BE2C (cell line): ENCODE results near the gene OSCP1.
"Not testable (repeated sequence)": the region's sequence is repeated elsewhere in the genome, so short reads cannot be mapped to it uniquely, and the experiment has no call there.

Experiments used
- DNase-seq: peaks from one replicate; pipeline ENCODE4 v3.0.0-alpha.2; 2020
- H3K27me3 ChIP-seq: fragments of 250-450 bp; sonication (Bioruptor Pico); 2 replicates; pipeline ENCODE4 v1.5.1; 2020; ENCODE audit warnings: mild to moderate bottlenecking
- H3K36me3 ChIP-seq: fragments of 250-450 bp; sonication (Bioruptor Pico); 2 replicates; pipeline ENCODE4 v1.5.1; 2020; ENCODE audit warnings: mild to moderate bottlenecking
- H3K4me1 ChIP-seq: fragments of 250-450 bp; sonication (Bioruptor Pico); 2 replicates; pipeline ENCODE4 v1.5.1; 2020
- H3K4me3 ChIP-seq: 2 replicates; pipeline ENCODE4 v1.5.1; 2011; ENCODE audit warnings: low read depth, low read length
- H3K9me3 ChIP-seq: fragments of 250-450 bp; sonication (Bioruptor Pico); 2 replicates; pipeline ENCODE4 v1.5.1; 2020
- TF ChIP-seq, protein P1 (sequence below): IDR thresholded peaks from 2 replicates; pipeline ENCODE4 v1.5.1; 2012; ENCODE audit warnings: mild to moderate bottlenecking, low read depth, low read length

Gene OSCP1

DNA sequence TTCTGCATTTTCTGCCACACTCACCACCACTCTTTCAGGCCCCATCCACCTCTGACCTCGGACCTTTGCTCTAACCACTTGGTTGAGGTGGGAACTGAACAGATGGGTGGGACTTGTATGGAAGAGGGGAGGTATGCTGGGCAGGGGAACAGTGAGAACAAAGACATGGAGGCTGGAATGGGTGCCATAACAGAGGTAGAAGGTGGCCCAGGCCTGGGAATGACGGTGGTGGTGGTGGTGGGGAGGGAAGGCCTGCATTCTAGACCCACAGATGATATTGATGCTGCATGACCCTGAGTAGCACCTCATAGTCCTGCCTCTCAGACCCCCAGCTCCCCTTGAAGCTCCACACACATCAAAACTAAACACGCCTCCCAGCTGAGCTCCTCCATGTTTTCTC lies 37.7 kb upstream of the OSCP1 start:
- no peak for DNase-seq
- Histone ChIP-seq H3K36me3 (no peaks in the 10 kb centered on the region), H3K9me3 (no peaks in the 10 kb centered on the region), H3K4me3 (no peak overlapping the region), H3K27me3 (no peaks in the 10 kb centered on the region), H3K4me1 (no peaks in the 10 kb centered on the region)
- TF ChIP-seq, protein P1, sequence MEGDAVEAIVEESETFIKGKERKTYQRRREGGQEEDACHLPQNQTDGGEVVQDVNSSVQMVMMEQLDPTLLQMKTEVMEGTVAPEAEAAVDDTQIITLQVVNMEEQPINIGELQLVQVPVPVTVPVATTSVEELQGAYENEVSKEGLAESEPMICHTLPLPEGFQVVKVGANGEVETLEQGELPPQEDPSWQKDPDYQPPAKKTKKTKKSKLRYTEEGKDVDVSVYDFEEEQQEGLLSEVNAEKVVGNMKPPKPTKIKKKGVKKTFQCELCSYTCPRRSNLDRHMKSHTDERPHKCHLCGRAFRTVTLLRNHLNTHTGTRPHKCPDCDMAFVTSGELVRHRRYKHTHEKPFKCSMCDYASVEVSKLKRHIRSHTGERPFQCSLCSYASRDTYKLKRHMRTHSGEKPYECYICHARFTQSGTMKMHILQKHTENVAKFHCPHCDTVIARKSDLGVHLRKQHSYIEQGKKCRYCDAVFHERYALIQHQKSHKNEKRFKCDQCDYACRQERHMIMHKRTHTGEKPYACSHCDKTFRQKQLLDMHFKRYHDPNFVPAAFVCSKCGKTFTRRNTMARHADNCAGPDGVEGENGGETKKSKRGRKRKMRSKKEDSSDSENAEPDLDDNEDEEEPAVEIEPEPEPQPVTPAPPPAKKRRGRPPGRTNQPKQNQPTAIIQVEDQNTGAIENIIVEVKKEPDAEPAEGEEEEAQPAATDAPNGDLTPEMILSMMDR, result no peak

DNA sequence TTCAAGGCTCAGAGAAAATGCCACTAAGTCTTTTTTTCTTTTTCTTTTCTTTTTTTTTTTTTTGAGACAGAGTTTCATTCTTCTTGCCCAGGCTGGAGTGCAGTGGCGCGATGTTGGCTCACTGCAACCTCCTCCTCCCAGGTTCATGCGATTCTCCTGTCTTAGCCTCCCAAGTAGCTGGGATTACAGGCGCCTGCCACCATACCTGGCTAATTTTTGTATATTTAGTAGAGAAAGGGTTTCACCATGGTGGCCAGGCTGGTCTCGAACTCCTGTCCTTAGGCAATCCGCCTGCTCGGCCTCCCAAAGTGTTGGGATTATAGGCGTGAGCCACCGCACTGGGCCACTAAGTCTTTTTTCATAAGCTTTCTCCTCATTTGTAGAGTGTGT lies 37.1 kb upstream of the OSCP1 start:
- H3K4me1 ChIP-seq, H3K9me3 ChIP-seq, H3K36me3 ChIP-seq, DNase-seq, H3K27me3 ChIP-seq, H3K4me3 ChIP-seq: not testable (repeated sequence)

DNA sequence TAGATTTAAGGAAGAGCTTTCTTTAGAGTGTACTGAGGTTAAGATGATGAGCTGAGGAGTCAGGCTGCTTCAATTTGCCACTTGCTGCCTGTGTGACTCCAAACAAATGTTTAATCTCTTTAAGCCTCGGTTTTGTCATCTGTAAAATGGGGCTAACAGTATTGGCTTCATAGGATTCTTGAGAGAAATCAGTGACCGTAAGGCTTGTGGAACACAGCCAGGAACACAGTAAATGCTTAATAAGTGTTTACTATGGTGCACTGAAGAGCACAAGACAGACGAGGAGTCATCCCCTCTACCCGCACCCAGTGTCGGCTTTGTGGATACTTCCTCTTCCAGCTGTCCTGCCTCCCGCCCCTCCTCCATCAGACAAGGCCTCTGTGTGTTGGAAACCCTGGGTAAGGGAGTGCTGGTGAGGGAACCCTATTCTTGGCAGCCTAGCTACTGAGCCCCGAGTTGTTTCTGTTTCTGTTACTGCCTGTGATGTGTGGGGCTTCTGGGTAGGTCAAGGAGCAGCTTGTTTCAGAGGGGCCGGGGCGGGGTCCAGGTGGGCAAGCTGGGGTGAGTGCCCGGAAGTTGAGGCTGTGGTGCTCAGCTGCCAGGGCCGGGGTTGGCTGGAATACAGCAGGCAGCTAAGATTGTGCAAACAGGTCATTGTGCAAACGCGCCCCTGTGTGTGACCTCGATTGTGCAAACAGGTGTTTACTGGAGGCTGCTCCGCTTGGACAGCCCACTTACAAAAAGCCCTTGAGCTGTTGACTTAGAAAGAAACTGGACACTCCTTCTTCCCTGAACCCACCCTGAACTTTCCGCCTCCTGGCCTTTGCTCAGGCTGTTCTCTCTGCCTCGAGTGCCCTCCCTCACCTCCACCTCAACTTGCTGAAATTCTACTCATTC lies 36.4 kb upstream of the OSCP1 start:
- TF ChIP-seq, protein P1, result no peak
- Histone ChIP-seq H3K9me3 (no peaks in the 10 kb centered on the region), H3K4me1 (no peaks in the 10 kb centered on the region), H3K36me3 (no peaks in the 10 kb centered on the region), H3K4me3 (no peak overlapping the region), H3K27me3 (no peaks in the 10 kb centered on the region)
- no peak for DNase-seq

DNA sequence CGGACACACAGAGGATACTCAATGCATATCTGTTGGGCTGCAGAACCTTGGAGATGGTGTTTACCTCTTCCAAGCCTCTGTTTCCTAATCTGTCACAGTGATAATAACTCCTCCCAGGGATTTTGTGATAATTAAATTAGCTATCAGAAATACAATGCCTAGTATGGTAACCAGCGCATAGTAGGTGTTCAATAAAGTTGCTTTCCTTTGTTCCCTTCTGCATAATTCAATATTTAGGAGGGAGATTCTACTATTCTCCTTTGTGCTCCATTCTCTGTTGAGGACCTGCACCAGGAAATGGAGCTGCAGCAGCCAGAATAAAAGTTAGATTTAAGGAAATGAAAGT lies 35.8 kb upstream of the OSCP1 start:
- Histone ChIP-seq H3K4me1 (no peaks in the 10 kb centered on the region), H3K27me3 (no peaks in the 10 kb centered on the region)
- DNase-seq, result no peak

DNA sequence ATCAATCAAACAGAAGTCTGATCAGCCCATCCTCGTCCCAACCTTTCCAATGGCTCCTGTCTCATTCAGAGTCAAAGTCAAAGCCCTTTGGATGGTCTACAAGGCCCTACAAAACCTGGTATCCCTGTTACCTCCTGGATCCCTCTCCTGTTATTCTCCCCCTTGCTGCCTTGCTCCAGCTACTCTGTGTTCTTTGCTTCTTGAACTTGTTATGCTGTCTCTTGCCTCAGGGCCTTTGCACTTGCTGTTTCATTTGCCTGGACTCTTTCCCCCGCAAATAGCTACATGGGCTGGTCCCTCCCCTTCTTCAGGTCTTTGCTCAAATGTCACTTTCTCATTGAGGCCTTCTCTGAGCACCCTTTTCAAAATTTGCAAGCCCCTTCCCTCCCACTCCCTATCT lies 33.8 kb upstream of the OSCP1 start:
- no peaks in the 10 kb centered on the region for H3K27me3 ChIP-seq
- H3K4me1 ChIP-seq, result no peaks in the 10 kb centered on the region
- H3K9me3 ChIP-seq, result no peaks in the 10 kb centered on the region
- no peak overlapping the region for H3K4me3 ChIP-seq
- no peaks in the 10 kb centered on the region for H3K36me3 ChIP-seq
- TF ChIP-seq, protein P1, result no peak
- DNase-seq, result no peak

More for the DNA sequence above, 35.8 kb upstream of the OSCP1 start:
- TF ChIP-seq, protein P1, result no peak
- Histone ChIP-seq H3K36me3 (no peaks in the 10 kb centered on the region), H3K4me3 (no peak overlapping the region), H3K9me3 (no peaks in the 10 kb centered on the region)

DNA sequence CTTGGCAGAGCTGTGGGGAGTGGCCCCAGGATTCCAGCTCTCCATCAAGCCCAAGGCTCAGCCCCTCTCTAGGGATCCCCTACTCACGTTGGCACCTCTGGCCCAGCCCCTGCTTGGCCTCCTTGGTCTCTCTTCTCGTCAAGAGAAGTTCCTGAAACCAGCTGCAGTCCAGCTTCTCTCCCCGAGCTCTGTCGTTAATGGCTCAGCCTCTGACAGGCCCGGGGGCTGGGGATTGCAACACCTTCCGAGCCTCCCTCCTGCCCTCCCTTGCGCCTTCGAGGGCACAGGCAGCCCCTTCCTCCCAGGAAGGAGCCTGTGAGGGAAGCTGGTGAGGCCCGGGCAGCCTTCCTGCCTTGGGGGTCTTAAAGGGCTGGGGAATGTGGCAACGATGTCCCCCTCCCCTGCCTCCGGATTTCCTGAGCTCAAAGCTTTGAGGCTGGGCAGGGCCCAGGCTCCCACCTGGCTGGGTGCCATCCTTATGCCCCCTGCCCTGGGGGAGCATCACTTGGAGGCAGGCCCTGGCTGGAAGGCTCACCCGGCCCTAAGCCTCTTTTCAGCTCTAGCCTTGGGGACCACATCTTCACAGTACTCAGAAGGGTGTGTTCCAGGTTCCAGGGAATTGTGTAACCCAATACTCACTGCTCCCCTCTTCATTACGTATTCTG lies 32.6 kb upstream of the OSCP1 start, which contains the start of gene CSF3R:
TSS of gene CSF3R (minus strand) at position 190 of the 665 bp plus-strand sequence. CDS start 3,417 bp downstream, outside the sequence.
- DNase-seq, result no peak
- Histone ChIP-seq H3K4me1 (no peaks in the 10 kb centered on the region), H3K27me3 (no peaks in the 10 kb centered on the region), H3K36me3 (no peaks in the 10 kb centered on the region), H3K9me3 (no peaks in the 10 kb centered on the region), H3K4me3 (no peak within 1 kb of the TSS)
- TF ChIP-seq, protein P1, result no peak
